Endodermal cell (in vitro differentiated cells): Measurements from ENCODE around the gene NAV2. TPM values are rescaled to one million over a fixed set of nuclear protein-coding genes. Genes with fewer than 3 reads are reported as not detected.

Source experiments
- DNase-seq: peaks from one replicate; pipeline ENCODE4 v3.0.0-alpha.2; 2017
- H3K27ac ChIP-seq: 2 replicates; pipeline ENCODE4 v1.5.1; 2013; ENCODE audit warnings: mild to moderate bottlenecking, low read depth, low read length, moderate library complexity
- H3K27me3 ChIP-seq: 2 replicates; pipeline ENCODE4 v1.6.1; 2013; ENCODE audit warnings: mild to moderate bottlenecking, low read length, moderate library complexity; ENCODE audit not compliant: insufficient read depth, control insufficient read depth, poor library complexity, severe bottlenecking
- H3K36me3 ChIP-seq: 2 replicates; pipeline ENCODE4 v1.7.0; 2013; ENCODE audit warnings: mild to moderate bottlenecking, low read length, moderate library complexity; ENCODE audit not compliant: control insufficient read depth, insufficient read depth
- H3K4me1 ChIP-seq: one replicate; pipeline ENCODE4 v1.7.0; 2013; ENCODE audit warnings: low read length; ENCODE audit not compliant: control insufficient read depth, insufficient read depth
- H3K4me3 ChIP-seq: 2 replicates; pipeline ENCODE4 v1.5.1; 2013; ENCODE audit warnings: mild to moderate bottlenecking, low read length, moderate library complexity
- H3K9ac ChIP-seq: 2 replicates; pipeline ENCODE4 v1.6.1; 2013; ENCODE audit warnings: mild to moderate bottlenecking, low read length, moderate library complexity; ENCODE audit not compliant: poor library complexity, severe bottlenecking; ENCODE audit errors: extremely low read depth
- H3K9me3 ChIP-seq: 2 replicates; pipeline ENCODE4 v1.6.1; 2013; ENCODE audit warnings: mild to moderate bottlenecking, low read length, moderate library complexity; ENCODE audit not compliant: control insufficient read depth
- H3K27ac Mint-ChIP-seq: 2 replicates; pipeline ENCODE4 v1.8.0; 2020; ENCODE audit warnings: mixed read lengths
- H3K27me3 Mint-ChIP-seq: 2 replicates; pipeline ENCODE4 v1.8.0; 2021; ENCODE audit warnings: mild to moderate bottlenecking, mixed read lengths; ENCODE audit not compliant: insufficient read depth
- H3K36me3 Mint-ChIP-seq: 2 replicates; pipeline ENCODE4 v1.8.0; 2020; ENCODE audit warnings: low read depth, mixed read lengths
- H3K4me1 Mint-ChIP-seq: 2 replicates; pipeline ENCODE4 v1.8.0; 2020; ENCODE audit warnings: mixed read lengths
- H3K4me3 Mint-ChIP-seq: 2 replicates; pipeline ENCODE4 v1.8.0; 2020; ENCODE audit warnings: mild to moderate bottlenecking, moderate library complexity, mixed read lengths
- H3K9me3 Mint-ChIP-seq: 2 replicates; pipeline ENCODE4 v1.8.0; 2020; ENCODE audit warnings: mild to moderate bottlenecking, mixed read lengths
- CTCF ChIP-seq: fragments of 200-600 bp; sonication (generic); conservative IDR thresholded peaks from 2 replicates; pipeline ENCODE4 v1.5.0; 2021; ENCODE audit warnings: antibody characterized with exemption, mild to moderate bottlenecking
- WGBS, 2 experiments: methylation state at CpG; one replicate each; pipeline versions ENCODE4 v1.1.5 to v1.1.7; 2013; ENCODE audit warnings: missing lambda C conversion rate in 2 of 2, mixed read lengths in 1 of 2; ENCODE audit not compliant: insufficient coverage in 1 of 2, insufficient read length in 1 of 2; 5-methylcytosine and 5-hydroxymethylcytosine counted together
- total RNA-seq, 2 donors: library from RNA; stranded (reverse); fragmentation: NEBNext Ultra II Directional in 1 of 2; extraction: Animal tissue kit (Norgen Biotek cat#: 25700) in 1 of 2; gene quantifications; 2 replicates in 1 of 2; 3 replicates in 1 of 2; pipeline ENCODE4 v1.2.1, GENCODE V29; 2021

NAV2 gene
- total RNA-seq, 2 donors from 2014 or later: 37.1 to 42.4 TPM

DNA sequence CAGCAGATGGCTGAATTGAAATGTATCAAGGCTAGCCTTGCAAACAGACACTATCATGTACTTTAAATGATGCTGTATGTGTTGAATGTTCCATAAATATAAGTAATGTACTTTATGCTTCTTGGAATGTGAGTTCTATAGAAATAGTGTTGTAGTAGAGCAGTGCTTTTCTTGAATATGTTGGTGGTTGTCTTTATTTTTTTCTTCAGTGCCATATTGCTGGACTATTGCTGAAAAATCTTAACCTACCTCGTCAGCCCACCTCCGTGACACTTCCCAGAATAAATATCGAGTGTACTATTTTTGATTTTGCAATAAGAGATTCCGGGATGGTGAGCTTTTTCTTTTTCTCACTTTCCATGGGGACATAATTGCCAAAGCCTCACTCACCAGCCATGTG is 153.9 kb downstream of the NAV2 start:
- Mint-ChIP-seq H3K27me3 (no peaks in the 10 kb centered on the region), H3K4me1 (peaks cover 24% of the 10 kb centered on the region), H3K27ac (no peak overlapping the region), H3K9me3 (no peaks in the 10 kb centered on the region), H3K4me3 (no peak overlapping the region), H3K36me3 (no peaks in the 10 kb centered on the region)
- Histone ChIP-seq H3K9ac (no peak overlapping the region), H3K4me1 (peaks cover 2% of the 10 kb centered on the region), H3K4me3 (no peak overlapping the region), H3K27ac (no peak overlapping the region), H3K9me3 (no peaks in the 10 kb centered on the region), H3K36me3 (no peaks in the 10 kb centered on the region), H3K27me3 (no peaks in the 10 kb centered on the region)
- no peak for DNase-seq
- TF ChIP-seq CTCF: no peak
- WGBS, 2 experiments: 90 to 95% methylated on average over 3 to 4 of the region's 4 CpGs

GRCh38 chr11:19867064-19867463 is 154.4 kb downstream of the NAV2 start:
- Histone ChIP-seq H3K9ac (no peak overlapping the region), H3K27me3 (no peaks in the 10 kb centered on the region), H3K9me3 (no peaks in the 10 kb centered on the region), H3K4me1 (peaks cover 2% of the 10 kb centered on the region), H3K27ac (no peak overlapping the region), H3K4me3 (no peak overlapping the region), H3K36me3 (no peaks in the 10 kb centered on the region)
- no peak for TF ChIP-seq CTCF
- DNase-seq: no peak
- Mint-ChIP-seq H3K27me3 (no peaks in the 10 kb centered on the region), H3K4me1 (peaks cover 24% of the 10 kb centered on the region), H3K27ac (no peak overlapping the region), H3K9me3 (no peaks in the 10 kb centered on the region), H3K36me3 (no peaks in the 10 kb centered on the region), H3K4me3 (no peak overlapping the region)
- 100% methylated on average over 1 of the region's 1 CpG; no CpG with 5 or more reads in 1 of the 2 experiments for WGBS, 2 experiments

DNA sequence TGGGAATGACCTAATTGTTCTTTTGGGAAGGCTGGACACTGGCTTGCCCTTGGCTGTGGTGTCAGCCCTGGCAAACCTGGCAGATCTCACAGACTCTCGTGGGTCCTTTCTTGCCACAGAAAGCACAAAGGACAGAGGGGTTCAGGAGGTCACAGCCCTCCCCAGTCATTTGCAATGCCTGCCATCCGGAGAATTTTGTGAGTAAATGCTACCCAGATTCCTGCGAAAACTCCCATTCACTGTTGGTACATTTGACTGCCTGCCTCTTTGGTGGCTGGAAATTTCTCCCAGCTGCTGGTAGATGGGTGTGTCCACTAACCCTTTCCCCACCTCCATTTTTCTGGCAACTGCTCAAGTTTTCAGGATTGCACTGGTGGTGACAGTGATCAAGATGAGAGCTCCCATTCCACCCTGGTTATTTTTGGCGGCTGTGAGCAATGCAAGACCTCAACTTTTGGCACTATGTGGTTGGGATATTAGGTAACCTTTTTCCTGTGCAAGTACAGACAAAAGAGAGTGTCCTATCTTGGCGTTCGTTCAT is 155.7 kb downstream of the NAV2 start:
- Mint-ChIP-seq H3K9me3 (no peaks in the 10 kb centered on the region), H3K27me3 (no peaks in the 10 kb centered on the region), H3K4me1 (peaks cover 34% of the 10 kb centered on the region), H3K4me3 (no peak overlapping the region), H3K36me3 (no peaks in the 10 kb centered on the region), H3K27ac (no peak overlapping the region)
- WGBS, 2 experiments: 66 to 85% methylated on average over 4 to 6 of the region's 6 CpGs
- H3K9me3 ChIP-seq: no peaks in the 10 kb centered on the region
- DNase-seq: peak; percentile 64
- H3K27ac ChIP-seq: no peak overlapping the region
- no peaks in the 10 kb centered on the region for H3K27me3 ChIP-seq
- no peak for TF ChIP-seq CTCF
- peaks cover 8% of the 10 kb centered on the region for H3K4me1 ChIP-seq
- H3K4me3 ChIP-seq: no peak overlapping the region
- H3K9ac ChIP-seq: no peak overlapping the region
- no peaks in the 10 kb centered on the region for H3K36me3 ChIP-seq
